GM21737 (cell line): ENCODE data around the gene TM4SF20.
"Not testable (repeated sequence)": the region's sequence is repeated elsewhere in the genome, so short reads cannot be mapped to it uniquely, and the experiment has no call there.

ENCODE experiments used
- ATAC-seq: cut with Tn5 transposase; IDR thresholded peaks from one replicate; pipeline ENCODE4 v1.9.1; 2021; ENCODE audit warnings: mild to moderate bottlenecking, moderate library complexity; ENCODE audit not compliant: unreplicated experiment

The TM4SF20 gene

GRCh38 chr2:227398684-227399670 lies 19.9 kb upstream of the TM4SF20 start:
- ATAC-seq: no peak

GRCh38 chr2:227397562-227397961 lies 18.5 kb upstream of the TM4SF20 start:
- ATAC-seq: no peak

- no peak for ATAC-seq
Observed at GRCh38 chr2:227395556-227395955, 16.4 kb upstream of the TM4SF20 start.

GRCh38 chr2:227394401-227394800 lies 15.3 kb upstream of the TM4SF20 start:
- ATAC-seq: no peak

GRCh38 chr2:227390468-227391256 lies 11.6 kb upstream of the TM4SF20 start:
- ATAC-seq: no peak

GRCh38 chr2:227389661-227390060 lies 10.6 kb upstream of the TM4SF20 start:
- no peak for ATAC-seq

GRCh38 chr2:227389231-227389630 lies 10.1 kb upstream of the TM4SF20 start:
- no peak for ATAC-seq

GRCh38 chr2:227388537-227389011 lies 9.5 kb upstream of the TM4SF20 start:
- no peak for ATAC-seq

- not testable (repeated sequence) for ATAC-seq
Observed at GRCh38 chr2:227387583-227387982, 8.5 kb upstream of the TM4SF20 start, which contains the start of gene SCYGR1. TSS of gene SCYGR1 (minus strand) at chr2:227387949. CDS start at chr2:227387949, 0 bp downstream.

- ATAC-seq: no peak
Observed at GRCh38 chr2:227386630-227387029, 7.5 kb upstream of the TM4SF20 start.

- ATAC-seq: no peak
Observed at GRCh38 chr2:227383686-227384085, 4.6 kb upstream of the TM4SF20 start.

- ATAC-seq: not testable (repeated sequence)
Observed at GRCh38 chr2:227382241-227382835, 3.2 kb upstream of the TM4SF20 start.

GRCh38 chr2:227378371-227378782 lies 729 bp downstream of the TM4SF20 start:
- no peak for ATAC-seq

GRCh38 chr2:227377467-227378351 lies 1.4 kb downstream of the TM4SF20 start:
- no peak for ATAC-seq

- no peak for ATAC-seq
Observed at GRCh38 chr2:227376656-227377396, 2.3 kb downstream of the TM4SF20 start.

GRCh38 chr2:227374158-227374557 lies 4.9 kb downstream of the TM4SF20 start:
- no peak for ATAC-seq

GRCh38 chr2:227373389-227373788 lies 5.7 kb downstream of the TM4SF20 start:
- no peak for ATAC-seq

GRCh38 chr2:227370791-227371312 lies 8.3 kb downstream of the TM4SF20 start:
- ATAC-seq: no peak

GRCh38 chr2:227370092-227370491 lies 9.0 kb downstream of the TM4SF20 start:
- no peak for ATAC-seq
